Neural crest cell (in vitro differentiated cells): ENCODE measurements around the gene FSTL4. TPM values are rescaled to one million over a fixed set of nuclear protein-coding genes. Genes with fewer than 3 reads are reported as not detected.

ENCODE experiments used
- DNase-seq: peaks from one replicate; pipeline ENCODE4 v3.0.0; 2021; ENCODE audit warnings: low read depth, mixed read lengths, low spot score
- H3K27ac Mint-ChIP-seq: one replicate; pipeline ENCODE4 v1.8.0; 2021; ENCODE audit warnings: mild to moderate bottlenecking, mixed read lengths; ENCODE audit not compliant: unreplicated experiment
- H3K27me3 Mint-ChIP-seq: 2 replicates; pipeline ENCODE4 v1.8.0; 2021; ENCODE audit warnings: low read depth, mild to moderate bottlenecking, mixed read lengths
- H3K36me3 Mint-ChIP-seq: 2 replicates; pipeline ENCODE4 v1.8.0; 2021; ENCODE audit warnings: low read depth, mild to moderate bottlenecking, mixed read lengths
- H3K4me1 Mint-ChIP-seq: 2 replicates; pipeline ENCODE4 v1.8.0; 2021; ENCODE audit warnings: mixed read lengths
- H3K4me3 Mint-ChIP-seq: one replicate; pipeline ENCODE4 v1.8.0; 2021; ENCODE audit warnings: mild to moderate bottlenecking, mixed read lengths
- H3K9me3 Mint-ChIP-seq: 2 replicates; pipeline ENCODE4 v1.8.0; 2021; ENCODE audit warnings: mixed read lengths
- total RNA-seq: library from RNA; stranded (reverse); gene quantifications from 2 replicates; pipeline ENCODE4 v1.2.1, GENCODE V29; 2021
- TF ChIP-seq, protein P1 (sequence below): fragments of 200-600 bp; sonication (generic); conservative IDR thresholded peaks from 2 replicates; pipeline ENCODE4 v1.5.0; 2021; ENCODE audit warnings: antibody characterized with exemption, mild to moderate bottlenecking

Gene FSTL4
- total RNA-seq, 1 donor from 2014 or later, result 2.0 TPM

DNA sequence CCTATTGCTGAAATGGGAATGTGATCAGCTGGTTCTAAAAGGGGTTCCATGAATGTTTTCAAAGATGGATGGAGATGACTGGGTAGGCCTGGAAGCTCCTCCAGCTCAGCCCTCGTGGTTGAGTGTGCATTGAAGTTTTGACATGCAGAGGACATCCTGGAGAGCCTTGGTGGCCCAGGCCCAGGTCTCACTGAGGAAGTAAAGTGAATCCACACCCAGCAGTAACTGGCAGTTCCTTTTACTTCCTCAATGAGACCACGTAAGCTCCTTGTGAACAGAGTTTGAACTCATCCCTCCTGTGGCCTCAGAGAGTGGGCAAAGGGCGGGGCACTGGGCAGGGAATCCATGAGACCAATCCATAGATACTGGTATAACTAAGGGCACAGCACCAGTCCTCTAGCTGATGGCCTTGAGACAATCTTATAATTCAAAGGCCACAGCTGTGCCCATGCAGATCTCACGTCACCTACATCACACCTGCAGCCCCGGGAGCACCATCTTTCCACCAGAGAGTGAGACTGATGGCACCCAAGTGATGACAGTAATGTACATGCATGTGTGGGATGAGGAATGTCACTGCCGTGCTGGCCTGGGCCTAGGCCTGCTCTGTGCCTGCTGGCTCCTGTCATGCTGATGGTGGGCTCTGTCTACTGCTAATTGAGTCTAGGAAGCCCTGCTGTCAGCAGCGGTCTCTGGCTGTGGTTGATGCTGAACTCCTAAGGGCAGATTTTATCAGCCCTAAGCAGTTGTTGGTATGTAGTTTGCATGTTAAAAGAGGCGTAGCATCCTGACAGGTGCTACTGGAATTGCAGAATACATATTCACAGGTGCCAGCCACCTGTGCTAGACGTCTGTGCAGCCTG, 257.8 kb downstream of the FSTL4 start:
- no peaks in the 10 kb centered on the region for H3K9me3 Mint-ChIP-seq
- H3K27ac Mint-ChIP-seq, result no peak overlapping the region
- H3K36me3 Mint-ChIP-seq, result no peaks in the 10 kb centered on the region
- H3K27me3 Mint-ChIP-seq, result no peaks in the 10 kb centered on the region
- no peak for DNase-seq
- peaks cover 38% of the 10 kb centered on the region for H3K4me1 Mint-ChIP-seq
- H3K4me3 Mint-ChIP-seq, result no peak overlapping the region
- TF ChIP-seq, protein P1, sequence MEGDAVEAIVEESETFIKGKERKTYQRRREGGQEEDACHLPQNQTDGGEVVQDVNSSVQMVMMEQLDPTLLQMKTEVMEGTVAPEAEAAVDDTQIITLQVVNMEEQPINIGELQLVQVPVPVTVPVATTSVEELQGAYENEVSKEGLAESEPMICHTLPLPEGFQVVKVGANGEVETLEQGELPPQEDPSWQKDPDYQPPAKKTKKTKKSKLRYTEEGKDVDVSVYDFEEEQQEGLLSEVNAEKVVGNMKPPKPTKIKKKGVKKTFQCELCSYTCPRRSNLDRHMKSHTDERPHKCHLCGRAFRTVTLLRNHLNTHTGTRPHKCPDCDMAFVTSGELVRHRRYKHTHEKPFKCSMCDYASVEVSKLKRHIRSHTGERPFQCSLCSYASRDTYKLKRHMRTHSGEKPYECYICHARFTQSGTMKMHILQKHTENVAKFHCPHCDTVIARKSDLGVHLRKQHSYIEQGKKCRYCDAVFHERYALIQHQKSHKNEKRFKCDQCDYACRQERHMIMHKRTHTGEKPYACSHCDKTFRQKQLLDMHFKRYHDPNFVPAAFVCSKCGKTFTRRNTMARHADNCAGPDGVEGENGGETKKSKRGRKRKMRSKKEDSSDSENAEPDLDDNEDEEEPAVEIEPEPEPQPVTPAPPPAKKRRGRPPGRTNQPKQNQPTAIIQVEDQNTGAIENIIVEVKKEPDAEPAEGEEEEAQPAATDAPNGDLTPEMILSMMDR, result no peak

DNA sequence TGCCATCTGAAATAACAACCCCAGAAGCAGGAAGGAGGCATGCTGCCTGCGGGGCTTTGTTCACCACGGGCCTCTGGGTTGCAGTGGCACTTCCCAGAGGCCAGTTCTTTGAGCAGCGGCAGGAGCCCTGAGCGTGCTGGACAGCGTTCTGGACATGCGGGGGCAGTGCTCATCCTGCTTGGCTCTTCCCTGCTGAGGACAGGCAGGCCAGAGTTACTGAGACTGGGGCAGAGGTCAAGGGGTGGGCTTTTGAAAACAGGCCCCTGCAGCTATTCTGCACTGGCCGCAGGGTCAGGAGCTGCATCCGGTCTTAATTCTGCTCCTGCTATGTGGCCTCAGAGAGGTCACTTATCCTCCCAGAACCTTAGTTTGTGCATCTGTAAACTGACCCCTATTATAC, 258.6 kb downstream of the FSTL4 start:
- Mint-ChIP-seq H3K4me1 (peaks cover 31% of the 10 kb centered on the region), H3K27me3 (no peaks in the 10 kb centered on the region), H3K27ac (peak overlapping the region; percentile 20), H3K9me3 (no peaks in the 10 kb centered on the region), H3K4me3 (no peak overlapping the region), H3K36me3 (no peaks in the 10 kb centered on the region)
- peak; percentile 58 for DNase-seq
- TF ChIP-seq, protein P1, result no peak

DNA sequence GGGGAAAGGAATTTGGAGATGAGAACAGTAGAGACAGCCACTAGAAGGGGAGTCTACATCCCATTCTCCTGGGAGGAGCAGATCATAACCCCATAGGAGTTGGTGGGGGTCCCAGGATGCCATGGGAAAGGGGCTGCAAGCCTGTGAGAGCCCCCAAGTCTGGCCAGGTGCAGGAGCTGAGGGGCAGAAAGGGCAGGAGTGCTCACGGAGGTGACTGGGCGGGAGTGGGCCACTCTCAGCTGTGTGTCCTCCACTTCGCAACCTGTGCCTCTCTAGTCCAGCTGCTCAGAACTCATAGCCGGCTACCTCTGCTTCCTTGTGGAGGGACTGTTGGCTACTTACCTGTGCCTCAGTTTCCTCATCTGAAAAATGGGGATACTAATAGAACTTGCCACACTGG, 263.9 kb downstream of the FSTL4 start:
- Mint-ChIP-seq H3K27ac (peak overlapping the region; percentile 14), H3K36me3 (no peaks in the 10 kb centered on the region), H3K27me3 (no peaks in the 10 kb centered on the region), H3K9me3 (peaks cover 2% of the 10 kb centered on the region), H3K4me1 (peaks cover 11% of the 10 kb centered on the region), H3K4me3 (no peak overlapping the region)
- TF ChIP-seq, protein P1, result no peak
- no peak for DNase-seq

DNA sequence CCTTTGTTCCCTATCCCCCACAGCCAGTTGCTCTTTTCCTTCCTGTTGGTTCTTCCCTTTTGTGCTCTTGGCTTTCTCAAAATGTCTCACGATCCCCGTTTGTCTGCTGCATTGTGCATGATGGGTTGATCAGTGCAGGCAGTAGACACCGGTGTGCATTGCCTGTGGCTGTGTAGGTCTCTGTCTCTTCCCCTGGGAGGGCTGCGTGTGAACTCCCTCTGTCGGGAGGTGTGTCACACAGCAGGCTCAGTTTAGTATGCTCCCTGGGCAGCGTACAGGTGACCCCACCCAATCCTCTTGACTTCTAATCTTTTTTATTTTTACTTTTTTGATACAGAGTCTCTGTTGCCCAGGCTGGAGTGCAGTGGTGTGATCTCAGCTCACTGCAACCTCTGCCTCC, 265.3 kb downstream of the FSTL4 start:
- no peaks in the 10 kb centered on the region for H3K36me3 Mint-ChIP-seq
- TF ChIP-seq, protein P1, result peak; percentile 29
- peaks cover 9% of the 10 kb centered on the region for H3K4me1 Mint-ChIP-seq
- no peak overlapping the region for H3K4me3 Mint-ChIP-seq
- no peak for DNase-seq
- H3K9me3 Mint-ChIP-seq, result peaks cover 2% of the 10 kb centered on the region
- no peak overlapping the region for H3K27ac Mint-ChIP-seq
- no peaks in the 10 kb centered on the region for H3K27me3 Mint-ChIP-seq

DNA sequence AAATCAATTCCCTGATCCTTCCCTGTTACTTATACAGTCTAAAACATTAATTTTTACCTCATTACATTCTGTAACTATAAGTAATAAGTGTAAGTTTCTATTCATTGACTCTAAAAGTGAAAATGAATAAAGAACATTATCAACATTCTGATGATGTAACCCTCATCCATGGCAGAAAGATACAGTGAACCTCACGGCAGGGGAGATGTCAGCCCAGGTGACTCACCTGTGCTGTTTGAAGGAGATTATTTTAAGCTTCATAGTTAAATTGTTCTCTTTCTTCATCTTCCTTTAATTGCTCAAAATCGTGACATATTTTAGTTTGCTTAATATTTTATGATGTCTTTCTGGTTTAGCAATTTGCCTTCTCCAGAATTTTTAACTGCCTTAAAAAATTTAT, 268.1 kb downstream of the FSTL4 start:
- Mint-ChIP-seq H3K9me3 (peaks cover 2% of the 10 kb centered on the region), H3K4me1 (peaks cover 20% of the 10 kb centered on the region), H3K36me3 (no peaks in the 10 kb centered on the region), H3K4me3 (no peak overlapping the region), H3K27me3 (no peaks in the 10 kb centered on the region), H3K27ac (no peak overlapping the region)
- TF ChIP-seq, protein P1, result no peak
- DNase-seq, result no peak
